ENCODE measurements around the gene EME2.

DNA sequence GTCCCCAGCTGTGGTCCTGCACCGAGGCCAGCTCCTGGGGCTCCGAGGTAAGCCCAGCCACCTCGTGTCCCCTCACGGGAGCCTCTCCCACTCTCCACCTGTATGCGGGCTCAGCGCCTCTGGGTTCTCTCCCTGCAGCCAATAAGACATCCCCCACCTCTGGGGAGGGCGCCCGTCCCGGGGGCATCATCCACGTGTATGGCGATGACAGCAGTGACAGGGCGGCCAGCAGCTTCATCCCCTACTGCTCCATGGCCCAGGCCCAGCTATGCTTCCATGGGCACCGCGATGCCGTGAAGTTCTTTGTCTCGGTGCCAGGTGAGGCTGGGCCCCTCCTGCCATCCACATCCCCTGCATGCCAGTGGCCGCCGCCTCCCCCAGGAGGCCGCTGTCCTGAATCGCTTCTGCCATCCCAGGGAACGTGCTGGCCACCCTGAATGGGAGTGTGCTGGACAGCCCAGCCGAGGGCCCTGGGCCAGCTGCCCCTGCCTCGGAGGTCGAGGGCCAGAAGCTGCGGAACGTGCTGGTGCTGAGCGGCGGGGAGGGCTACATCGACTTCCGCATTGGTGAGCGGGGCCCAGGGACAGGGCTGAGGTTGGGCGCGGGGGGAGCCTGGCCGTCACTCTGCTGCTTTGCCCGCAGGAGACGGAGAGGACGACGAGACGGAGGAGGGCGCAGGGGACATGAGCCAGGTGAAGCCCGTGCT lies 4.4 kb upstream of the EME2 start:
- no peak for TF ChIP-seq POLR2A (IDR thresholded peaks at IDR 0.05)
- TF ChIP-seq, protein P1, sequence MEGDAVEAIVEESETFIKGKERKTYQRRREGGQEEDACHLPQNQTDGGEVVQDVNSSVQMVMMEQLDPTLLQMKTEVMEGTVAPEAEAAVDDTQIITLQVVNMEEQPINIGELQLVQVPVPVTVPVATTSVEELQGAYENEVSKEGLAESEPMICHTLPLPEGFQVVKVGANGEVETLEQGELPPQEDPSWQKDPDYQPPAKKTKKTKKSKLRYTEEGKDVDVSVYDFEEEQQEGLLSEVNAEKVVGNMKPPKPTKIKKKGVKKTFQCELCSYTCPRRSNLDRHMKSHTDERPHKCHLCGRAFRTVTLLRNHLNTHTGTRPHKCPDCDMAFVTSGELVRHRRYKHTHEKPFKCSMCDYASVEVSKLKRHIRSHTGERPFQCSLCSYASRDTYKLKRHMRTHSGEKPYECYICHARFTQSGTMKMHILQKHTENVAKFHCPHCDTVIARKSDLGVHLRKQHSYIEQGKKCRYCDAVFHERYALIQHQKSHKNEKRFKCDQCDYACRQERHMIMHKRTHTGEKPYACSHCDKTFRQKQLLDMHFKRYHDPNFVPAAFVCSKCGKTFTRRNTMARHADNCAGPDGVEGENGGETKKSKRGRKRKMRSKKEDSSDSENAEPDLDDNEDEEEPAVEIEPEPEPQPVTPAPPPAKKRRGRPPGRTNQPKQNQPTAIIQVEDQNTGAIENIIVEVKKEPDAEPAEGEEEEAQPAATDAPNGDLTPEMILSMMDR (IDR thresholded peaks at IDR 0.05): no peak

All from thyroid gland (tissue), 4 donors.